SK-N-SH (cell line): ENCODE measurements around the gene SPSB4. TPM values are rescaled to one million over a fixed set of nuclear protein-coding genes. Genes with fewer than 3 reads are reported as not detected.
A peak's percentile ranks its signal among the peaks of the same experiment; 100 is the strongest.

ENCODE experiments used
- CTCF ChIA-PET: fragments of 300-600, 350-600 bp; formaldehyde crosslinking; extraction: SDS; loops from one replicate; lab custom pipeline; 2021; lab: Yijun Ruan, JAX
- POLR2A ChIA-PET: fragments of 350-600 bp; sonication (Branson Sonifier 250); formaldehyde crosslinking; extraction: SDS; loops from one replicate; lab custom pipeline; 2020; ENCODE audit warnings: antibody characterized with exemption, inconsistent platforms; lab: Yijun Ruan, JAX
- DNase-seq: peaks from one replicate; pipeline ENCODE4 v3.0.0; 2012
- H2AFZ ChIP-seq: fragments of 200-600 bp; sonication (generic); 2 replicates; pipeline ENCODE4 v1.8.1; 2016; ENCODE audit warnings: antibody characterized with exemption, mild to moderate bottlenecking, low read depth
- H3F3A ChIP-seq: fragments of 200-600 bp; sonication (generic); replicated peaks from 2 replicates; pipeline ENCODE3; 2016; ENCODE audit warnings: antibody characterized with exemption, mild to moderate bottlenecking; ENCODE audit not compliant: insufficient read depth
- H3K27ac ChIP-seq, 2 experiments: fragments of 200-500 bp in 1 of 2; fragments of 200-600 bp in 1 of 2; sonication (Bioruptor generic) in 1 of 2; sonication (generic), shearing (Covaris generic) in 1 of 2; 2 replicates each; pipeline versions ENCODE4 v1.5.1 to v1.6.1; 2014 to 2016; ENCODE audit warnings: low read depth in 2 of 2, inconsistent platforms in 1 of 2, low read length in 1 of 2, mild to moderate bottlenecking in 1 of 2, mixed read lengths in 1 of 2
- H3K27me3 ChIP-seq: fragments of 200-600 bp; sonication (generic), shearing (Covaris generic); 2 replicates; pipeline ENCODE4 v1.6.1; 2016; ENCODE audit warnings: mixed run types; ENCODE audit not compliant: insufficient read depth
- H3K36me3 ChIP-seq, 2 experiments: fragments of 200-500 bp in 1 of 2; fragments of 200-600 bp in 1 of 2; sonication (Bioruptor generic) in 1 of 2; sonication (generic) in 1 of 2; replicated peaks in 1 of 2; 2 replicates each; pipeline versions ENCODE3 to v1.5.1; 2014 to 2016; ENCODE audit warnings: low read length in 1 of 2, mild to moderate bottlenecking in 1 of 2; ENCODE audit not compliant: insufficient read depth in 2 of 2, control insufficient read depth in 1 of 2
- H3K4me1 ChIP-seq, 2 experiments: fragments of 200-500 bp in 1 of 2; fragments of 200-600 bp in 1 of 2; sonication (Bioruptor generic) in 1 of 2; sonication (generic), shearing (Covaris generic) in 1 of 2; 2 replicates each; pipeline versions ENCODE4 v1.5.1 to v1.6.1; 2014 to 2016; ENCODE audit warnings: low read depth in 1 of 2, low read length in 1 of 2, mixed run types in 1 of 2; ENCODE audit not compliant: insufficient read depth in 2 of 2, control insufficient read depth in 1 of 2
- H3K4me2 ChIP-seq: fragments of 200-600 bp; sonication (generic), shearing (Covaris generic); 2 replicates; pipeline ENCODE4 v1.6.1; 2017; ENCODE audit warnings: mixed run types
- H3K4me3 ChIP-seq, 2 experiments: fragments of 200-500 bp in 1 of 2; fragments of 200-600 bp in 1 of 2; sonication (Bioruptor generic) in 1 of 2; sonication (generic), shearing (Covaris generic) in 1 of 2; 2 replicates each; pipeline versions ENCODE4 v1.5.1 to v1.8.1; 2014 to 2016; ENCODE audit warnings: low read depth in 2 of 2, inconsistent platforms in 1 of 2, low read length in 1 of 2, mild to moderate bottlenecking in 1 of 2, mixed read lengths in 1 of 2, moderate library complexity in 1 of 2
- H3K79me2 ChIP-seq: fragments of 200-600 bp; sonication (generic); 2 replicates; pipeline ENCODE4 v1.8.1; 2017; ENCODE audit warnings: mild to moderate bottlenecking; ENCODE audit not compliant: insufficient read depth
- H3K9ac ChIP-seq: fragments of 200-600 bp; sonication (generic); 2 replicates; pipeline ENCODE4 v1.6.1; 2017; ENCODE audit warnings: mixed run types
- H3K9me2 ChIP-seq: fragments of 200-600 bp; sonication (generic); 2 replicates; pipeline ENCODE4 v1.6.1; 2017; ENCODE audit warnings: mixed run types
- H3K9me3 ChIP-seq: fragments of 200-600 bp; sonication (generic); 2 replicates; pipeline ENCODE4 v1.6.1; 2017; ENCODE audit warnings: mixed run types, mild to moderate bottlenecking, moderate library complexity
- H4K20me1 ChIP-seq: fragments of 200-600 bp; sonication (generic); 2 replicates; pipeline ENCODE4 v1.6.1; 2017; ENCODE audit warnings: mild to moderate bottlenecking, mixed run types; ENCODE audit not compliant: insufficient read depth
- CHD2 ChIP-seq: fragments of 150-350 bp; IDR thresholded peaks from 2 replicates; pipeline ENCODE4 v1.6.1; 2018; ENCODE audit warnings: low read length; ENCODE audit not compliant: partially characterized antibody
- EP300 ChIP-seq, 2 experiments: IDR thresholded peaks; 2 replicates each; pipeline versions ENCODE4 v1.4.0 to v1.6.1; 2012; ENCODE audit warnings: borderline replicate concordance in 1 of 2, low read depth in 1 of 2, low read length in 1 of 2
- FOSL2 ChIP-seq: IDR thresholded peaks from 2 replicates; pipeline ENCODE4 v1.4.0; 2012; ENCODE audit warnings: low read depth, mild to moderate bottlenecking, moderate library complexity, borderline replicate concordance
- FOXJ3 ChIP-seq: sonication (generic); formaldehyde crosslinking; IDR thresholded peaks from 2 replicates; pipeline ENCODE4 v1.5.1; 2020; ENCODE audit warnings: mild to moderate bottlenecking, missing genetic modification reagents
- FOXM1 ChIP-seq: IDR thresholded peaks from 2 replicates; pipeline ENCODE4 v1.4.0; 2012; ENCODE audit warnings: low read depth, mild to moderate bottlenecking
- GATA2 ChIP-seq: sonication (generic); formaldehyde crosslinking; IDR thresholded peaks from 2 replicates; pipeline ENCODE4 v1.5.0; 2020; ENCODE audit warnings: mild to moderate bottlenecking, missing genetic modification reagents
- MAX ChIP-seq: IDR thresholded peaks from 2 replicates; pipeline ENCODE4 v1.4.0; 2012; ENCODE audit warnings: low read depth
- MEF2A ChIP-seq: IDR thresholded peaks from 2 replicates; pipeline ENCODE4 v1.4.0; 2012; ENCODE audit warnings: low read depth, borderline replicate concordance
- MXI1 ChIP-seq: IDR thresholded peaks from 2 replicates; pipeline ENCODE4 v1.6.1; 2012; ENCODE audit warnings: mild to moderate bottlenecking, low read depth, low read length, improper control_type of control experiment
- NFIC ChIP-seq: IDR thresholded peaks from 2 replicates; pipeline ENCODE4 v1.4.0; 2012; ENCODE audit warnings: borderline replicate concordance
- NRF1 ChIP-seq: IDR thresholded peaks from 2 replicates; pipeline ENCODE4 v1.6.1; 2012; ENCODE audit warnings: low read depth, mild to moderate bottlenecking, low read length
- POLR2AphosphoS5 ChIP-seq: IDR thresholded peaks from 2 replicates; pipeline ENCODE4 v1.6.1; 2012; ENCODE audit warnings: low read depth, low read length
- RAD21 ChIP-seq: IDR thresholded peaks from 2 replicates; pipeline ENCODE4 v1.6.1; 2012; ENCODE audit warnings: mild to moderate bottlenecking, low read length
- RFX5 ChIP-seq: IDR thresholded peaks from 2 replicates; pipeline ENCODE4 v1.6.1; 2012; ENCODE audit warnings: mild to moderate bottlenecking, improper control_type of control experiment, low read length
- SIN3A ChIP-seq: IDR thresholded peaks from 2 replicates; pipeline ENCODE4 v1.6.1; 2012; ENCODE audit warnings: low read depth, mild to moderate bottlenecking, low read length, moderate library complexity, borderline replicate concordance
- SMC3 ChIP-seq: IDR thresholded peaks from 2 replicates; pipeline ENCODE4 v1.6.1; 2012; ENCODE audit warnings: low read depth, low read length, improper control_type of control experiment
- TAF1 ChIP-seq: IDR thresholded peaks from 2 replicates; pipeline ENCODE4 v1.6.1; 2012; ENCODE audit warnings: low read depth, mild to moderate bottlenecking, low read length, moderate library complexity, borderline replicate concordance
- TCF12 ChIP-seq: IDR thresholded peaks from 2 replicates; pipeline ENCODE4 v1.4.0; 2012
- TEAD4 ChIP-seq: IDR thresholded peaks from 2 replicates; pipeline ENCODE4 v1.4.0; 2012; ENCODE audit warnings: mild to moderate bottlenecking, borderline replicate concordance; ENCODE audit not compliant: insufficient read depth
- YY1 ChIP-seq: IDR thresholded peaks from 2 replicates; pipeline ENCODE4 v1.4.0; 2012; ENCODE audit warnings: low read depth, mild to moderate bottlenecking
- ZBTB33 ChIP-seq: IDR thresholded peaks from 2 replicates; pipeline ENCODE4 v1.4.0; 2012; ENCODE audit warnings: low read depth, borderline replicate concordance
- WGBS: methylation state at CpG from one replicate; pipeline ENCODE4 v1.1.6; 2017; ENCODE audit warnings: low lambda C conversion rate; 5-methylcytosine and 5-hydroxymethylcytosine counted together
- polyA plus RNA-seq, 3 experiments: library from polyadenylated mRNA; depleted of rRNA; stranded (reverse); fragments of >200 nt; gene quantifications; 2 replicates each; pipeline ENCODE4 v1.2.3, GENCODE V29; 2012
- TF ChIP-seq, protein P1 (sequence below): fragments of 150-350 bp; IDR thresholded peaks from 2 replicates; pipeline ENCODE4 v1.6.1; 2016; ENCODE audit warnings: mild to moderate bottlenecking, low read depth, low read length

The SPSB4 gene
- polyA plus RNA-seq, 1 of the 3 experiments (the other 2 are of a cell fraction) = 0.10 TPM

DNA sequence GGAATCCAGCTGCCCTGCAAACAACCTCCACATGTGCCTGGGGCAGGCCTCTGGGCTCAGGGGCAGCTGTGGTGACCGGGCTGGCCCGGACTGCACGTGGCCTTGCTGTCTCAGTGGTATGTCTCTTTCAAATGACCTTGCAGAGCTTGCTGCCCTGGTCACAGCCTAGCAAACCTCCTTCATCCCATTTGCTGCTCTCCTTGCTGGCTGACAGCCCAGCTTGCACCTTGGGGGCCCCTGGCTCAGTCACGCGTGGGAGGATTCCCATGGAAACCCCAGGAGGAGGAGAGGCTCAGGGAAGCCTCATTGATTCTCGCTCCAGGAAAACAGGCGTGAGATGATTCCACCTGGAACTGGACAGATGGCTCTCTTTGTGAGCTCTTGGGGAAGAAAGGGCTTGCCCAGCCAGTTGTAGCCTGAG, 5.6 kb downstream of the SPSB4 start:
- no peaks in the 10 kb centered on the region for H3F3A ChIP-seq
- H3K79me2 ChIP-seq = no peaks in the 10 kb centered on the region
- no peak overlapping the region for H3K4me3 ChIP-seq
- CTCF ChIA-PET = interaction anchor here (0.7 to 1.9 kb wide), 5 partner anchors 8 to 56 kb away, joined by 3 to 5 read pairs (median 4); no protein-coding TSS in a partner anchor
- peaks cover 0 to 31% of the 10 kb centered on the region in 2 experiments; a peak in 2 of 4 replicates for H3K4me1 ChIP-seq
- no peaks in the 10 kb centered on the region for H3K36me3 ChIP-seq
- H3K9me2 ChIP-seq = no peaks in the 10 kb centered on the region
- no peak for DNase-seq
- no peak overlapping the region for H2AFZ ChIP-seq
- H3K27ac ChIP-seq = peak overlapping the region in 1 of 2 experiments; percentile 34; a peak in 2 of 4 replicates
- no peaks in the 10 kb centered on the region for H4K20me1 ChIP-seq
- TF ChIP-seq EP300 (IDR thresholded peaks at IDR 0.05; ENCODE audit: borderline replicate concordance in 1 of 2, low read depth in 1 of 2, low read length in 1 of 2) (no peak), CHD2 (no peak), GATA2 (CRISPR knock-in tag) (no peak), POLR2AphosphoS5 (no peak), RAD21 (no peak), TCF12 (no peak), FOXM1 (no peak), NRF1 (no peak), SMC3 (no peak), NFIC (no peak), FOXJ3 (CRISPR knock-in tag) (no peak)
- TF ChIP-seq, protein P1, sequence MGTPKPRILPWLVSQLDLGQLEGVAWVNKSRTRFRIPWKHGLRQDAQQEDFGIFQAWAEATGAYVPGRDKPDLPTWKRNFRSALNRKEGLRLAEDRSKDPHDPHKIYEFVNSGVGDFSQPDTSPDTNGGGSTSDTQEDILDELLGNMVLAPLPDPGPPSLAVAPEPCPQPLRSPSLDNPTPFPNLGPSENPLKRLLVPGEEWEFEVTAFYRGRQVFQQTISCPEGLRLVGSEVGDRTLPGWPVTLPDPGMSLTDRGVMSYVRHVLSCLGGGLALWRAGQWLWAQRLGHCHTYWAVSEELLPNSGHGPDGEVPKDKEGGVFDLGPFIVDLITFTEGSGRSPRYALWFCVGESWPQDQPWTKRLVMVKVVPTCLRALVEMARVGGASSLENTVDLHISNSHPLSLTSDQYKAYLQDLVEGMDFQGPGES = no peak
- POLR2A ChIA-PET = no interaction called here
- H3K4me2 ChIP-seq = no peak overlapping the region
- H3K9ac ChIP-seq = no peak overlapping the region
- 35% methylated on average over 4 of the region's 7 CpGs for WGBS
- no peaks in the 10 kb centered on the region for H3K9me3 ChIP-seq
- peaks cover 15% of the 10 kb centered on the region for H3K27me3 ChIP-seq

GRCh38 chr3:141057436-141057835, 6.3 kb downstream of the SPSB4 start:
- Histone ChIP-seq H3K27me3 (peaks cover 9% of the 10 kb centered on the region; the same call in 1 of the 2 replicates), H3K79me2 (no peaks in the 10 kb centered on the region), H3K9me3 (no peaks in the 10 kb centered on the region), H3K4me1 (peaks cover 0 to 28% of the 10 kb centered on the region in 2 experiments; a peak in 2 of 4 replicates), H3K4me3 (no peak overlapping the region), H3K4me2 (no peak overlapping the region), H3K36me3 (no peaks in the 10 kb centered on the region), H3K27ac (peak overlapping the region in 1 of 2 experiments; percentile 76; a peak in 1 of 4 replicates), H3K9ac (no peak overlapping the region), H4K20me1 (no peaks in the 10 kb centered on the region), H2AFZ (no peak overlapping the region), H3F3A (no peaks in the 10 kb centered on the region), H3K9me2 (no peaks in the 10 kb centered on the region)
- no peak for TF ChIP-seq GATA2 (CRISPR knock-in tag)
- no peak for TF ChIP-seq TAF1
- no peak for TF ChIP-seq FOXM1
- TF ChIP-seq MEF2A = no peak
- TF ChIP-seq TEAD4 = no peak
- TF ChIP-seq MAX = no peak
- no peak for TF ChIP-seq FOXJ3 (CRISPR knock-in tag)
- no peak for TF ChIP-seq POLR2AphosphoS5
- no peak for TF ChIP-seq YY1
- TF ChIP-seq, protein P1 = no peak
- no peak for TF ChIP-seq FOSL2
- TF ChIP-seq MXI1 = no peak
- no peak for TF ChIP-seq NFIC
- no peak for TF ChIP-seq ZBTB33
- no peak for TF ChIP-seq RAD21
- no peak for TF ChIP-seq CHD2
- no peak for TF ChIP-seq EP300 (IDR thresholded peaks at IDR 0.05; ENCODE audit: borderline replicate concordance in 1 of 2, low read depth in 1 of 2, low read length in 1 of 2)
- no peak for TF ChIP-seq SIN3A
- no peak for TF ChIP-seq RFX5
- POLR2A ChIA-PET = no interaction called here
- DNase-seq = no peak
- CTCF ChIA-PET = interaction anchor here (0.8 to 1.8 kb wide), 4 partner anchors 9 to 57 kb away, joined by 3 to 5 read pairs (median 4); no protein-coding TSS in a partner anchor
- 45% methylated on average over 7 of the region's 7 CpGs for WGBS
